K562 (cell line): ENCODE results near the gene NEK4. TPM values are rescaled to one million over a fixed set of nuclear protein-coding genes. Genes with fewer than 3 reads are reported as not detected.

ENCODE experiments used
- ATAC-seq: fragments of 200-7000 bp; cut with Tn5 transposase; 3 replicates; pipeline ENCODE4 v1.9.1; 2020; ENCODE audit warnings: moderate library complexity
- BruUV-seq: library from RNA; stranded (reverse); fragments of 400-500 nt; replicated peaks from 2 replicates; lab custom pipeline; 2021; lab: Mats Ljungman, UMichigan
- CTCF ChIA-PET: fragments of 300-600 bp; formaldehyde crosslinking; extraction: SDS; loops from one replicate; lab custom pipeline; 2021; ENCODE audit warnings: low intra/inter-chr PET ratio; lab: Yijun Ruan, JAX
- POLR2A ChIA-PET: fragments of 300-600, 350-650 bp; sonication (Branson Sonifier 250); formaldehyde crosslinking; extraction: SDS; loops from one replicate; lab custom pipeline; 2021; ENCODE audit warnings: antibody characterized with exemption, inconsistent platforms; lab: Yijun Ruan, JAX
- DNase-seq, 4 experiments: peaks; one replicate each; pipeline versions ENCODE4 v3.0.0 to v3.0.0-alpha.2; 2011 to 2018; ENCODE audit warnings: low spot score in 3 of 4, mixed read lengths in 3 of 4; ENCODE audit errors: extremely low read depth in 1 of 4
- FAIRE-seq: peaks from 2 replicates; lab custom pipeline; 2011; peaks lifted over from hg19 to GRCh38; lab: Jason Lieb, UNC
- H2AFZ ChIP-seq: 2 replicates; pipeline ENCODE4 v1.6.0; 2011; ENCODE audit warnings: low read depth, low read length, control low read depth, inconsistent platforms
- H3K27ac ChIP-seq: fragments of 200-600 bp; 3 replicates; pipeline ENCODE4 v1.8.0; 2011; ENCODE audit warnings: low read depth, mild to moderate bottlenecking, control low read depth, inconsistent platforms, low read length, moderate library complexity, mixed read lengths; ENCODE audit errors: extremely low read depth
- H3K27me3 ChIP-seq, 2 experiments: fragments of 300-600 bp in 1 of 2; 2 replicates in 1 of 2; 3 replicates in 1 of 2; pipeline versions ENCODE4 v1.6.0 to v1.8.0; 2011; ENCODE audit warnings: inconsistent platforms in 2 of 2, low read length in 2 of 2, mild to moderate bottlenecking in 1 of 2, mixed read lengths in 1 of 2, moderate library complexity in 1 of 2; ENCODE audit not compliant: control insufficient read depth in 2 of 2, insufficient read depth in 2 of 2
- H3K36me3 ChIP-seq: fragments of 300-600 bp; 3 replicates; pipeline ENCODE4 v1.8.0; 2011; ENCODE audit warnings: mild to moderate bottlenecking, low read length, inconsistent platforms; ENCODE audit not compliant: control insufficient read depth, insufficient read depth
- H3K4me1 ChIP-seq, 2 experiments: fragments of 200-600 bp in 1 of 2; replicated peaks in 1 of 2; 2 replicates in 1 of 2; 3 replicates in 1 of 2; pipeline versions ENCODE4 v1.5.1 to v1.8.0; 2011; ENCODE audit warnings: inconsistent platforms in 2 of 2, low read length in 2 of 2, mild to moderate bottlenecking in 1 of 2, mixed read lengths in 1 of 2, moderate library complexity in 1 of 2; ENCODE audit not compliant: control insufficient read depth in 2 of 2, insufficient read depth in 2 of 2
- H3K4me2 ChIP-seq: 2 replicates; pipeline ENCODE4 v1.6.1; 2011; ENCODE audit warnings: low read length, control low read depth, inconsistent platforms, mixed read lengths; ENCODE audit not compliant: insufficient read depth
- H3K4me3 ChIP-seq: fragments of 200-600 bp; sonication (generic), shearing (Covaris generic); 2 replicates; pipeline ENCODE4 v1.5.1; 2016; ENCODE audit warnings: control low read depth, inconsistent platforms
- H3K79me2 ChIP-seq: fragments of 200-600 bp; 3 replicates; pipeline ENCODE4 v1.8.0; 2011; ENCODE audit warnings: low read length, inconsistent platforms; ENCODE audit not compliant: control insufficient read depth, insufficient read depth
- H3K9ac ChIP-seq, 2 experiments: 2 replicates each; pipeline versions ENCODE4 v1.6.0 to v1.6.1; 2011; ENCODE audit warnings: low read depth in 2 of 2, low read length in 2 of 2, control low read depth in 1 of 2, inconsistent platforms in 1 of 2, mild to moderate bottlenecking in 1 of 2, mixed read lengths in 1 of 2; ENCODE audit not compliant: insufficient read depth in 1 of 2
- H3K9me1 ChIP-seq: one replicate; pipeline ENCODE4 v1.6.0; 2011; ENCODE audit warnings: inconsistent platforms, mild to moderate bottlenecking, low read length, moderate library complexity; ENCODE audit not compliant: control insufficient read depth, insufficient read depth
- H3K9me3 ChIP-seq: replicated peaks from 2 replicates; pipeline ENCODE4 v1.5.1; 2011; ENCODE audit warnings: low read depth, low read length, inconsistent platforms; ENCODE audit not compliant: control insufficient read depth, insufficient read depth
- H4K20me1 ChIP-seq: replicated peaks from 2 replicates; pipeline ENCODE4 v1.6.1; 2011; ENCODE audit warnings: low read length, inconsistent platforms, mixed read lengths; ENCODE audit not compliant: control insufficient read depth, insufficient read depth
- ARHGAP35 ChIP-seq: fragments of 450-650 bp; IDR thresholded peaks from 2 replicates; pipeline ENCODE4 v1.6.1; 2018; ENCODE audit not compliant: partially characterized antibody
- CCAR2 ChIP-seq: fragments of 200-400 bp; formaldehyde crosslinking; IDR thresholded peaks from 2 replicates; pipeline ENCODE4 v1.6.1; 2017; ENCODE audit warnings: mild to moderate bottlenecking, low read depth, low read length
- CHCHD3 ChIP-seq: fragments of 250-450 bp; sonication (Bioruptor Pico); IDR thresholded peaks from 2 replicates; pipeline ENCODE4 v2.1.2; 2022; ENCODE audit warnings: mild to moderate bottlenecking
- DDX20 ChIP-seq: fragments of 450-650 bp; IDR thresholded peaks from 2 replicates; pipeline ENCODE4 v1.6.1; 2016; ENCODE audit warnings: missing genetic modification characterization, low read depth, mild to moderate bottlenecking, missing compliant biosample characterization, moderate library complexity
- HCFC1 ChIP-seq: IDR thresholded peaks from 2 replicates; pipeline ENCODE4 v1.6.1; 2012; ENCODE audit warnings: low read depth, low read length, improper control_type of control experiment
- KLF10 ChIP-seq: fragments of 250-450 bp; sonication (Bioruptor Pico); IDR thresholded peaks from 2 replicates; pipeline ENCODE4 v1.6.1; 2021; ENCODE audit warnings: matching md5 sums
- KLF6 ChIP-seq: fragments of 250-450 bp; sonication (Bioruptor Pico); IDR thresholded peaks from 2 replicates; pipeline ENCODE4 v1.4.0; 2020; ENCODE audit warnings: mild to moderate bottlenecking, moderate library complexity, borderline replicate concordance
- MBD2 ChIP-seq: sonication (generic); IDR thresholded peaks from 2 replicates; pipeline ENCODE4 v1.6.1; 2016; ENCODE audit warnings: low read depth, borderline replicate concordance
- NCOA4 ChIP-seq: fragments of 450-650 bp; IDR thresholded peaks from 2 replicates; pipeline ENCODE4 v1.6.1; 2018; ENCODE audit warnings: mild to moderate bottlenecking; ENCODE audit not compliant: partially characterized antibody
- PRMT5 ChIP-seq: sonication (generic); formaldehyde crosslinking; IDR thresholded peaks from 2 replicates; pipeline ENCODE4 v1.5.0; 2020; ENCODE audit warnings: missing genetic modification reagents
- SMAD4 ChIP-seq: fragments of 250-450 bp; sonication (Bioruptor Pico); conservative IDR thresholded peaks from 2 replicates; pipeline ENCODE4 v1.8.0; 2021; ENCODE audit warnings: inconsistent platforms, mild to moderate bottlenecking, moderate library complexity
- STAG1 ChIP-seq: sonication (generic); formaldehyde crosslinking; IDR thresholded peaks from 2 replicates; pipeline ENCODE4 v1.5.0; 2020; ENCODE audit warnings: missing genetic modification reagents, borderline replicate concordance
- TEAD4 ChIP-seq, 2 experiments: sonication (generic) in 1 of 2; formaldehyde crosslinking in 1 of 2; IDR thresholded peaks; 2 replicates each; pipeline versions ENCODE4 v1.6.1 to v1.8.0; 2012 to 2022; ENCODE audit warnings: borderline replicate concordance in 1 of 2, inconsistent platforms in 1 of 2, low read length in 1 of 2, mild to moderate bottlenecking in 1 of 2, missing genetic modification reagents in 1 of 2
- YY1 ChIP-seq, 3 experiments: IDR thresholded peaks; 2 replicates each; pipeline ENCODE4 v1.6.1; 2011; ENCODE audit warnings: low read length in 2 of 3, mild to moderate bottlenecking in 2 of 3, moderate library complexity in 2 of 3, borderline replicate concordance in 1 of 3, control low read depth in 1 of 3, low read depth in 1 of 3; ENCODE audit not compliant: insufficient read depth in 3 of 3, insufficient replicate concordance in 2 of 3, control insufficient read depth in 1 of 3, insufficient read length in 1 of 3; ENCODE audit errors: extremely low read depth in 1 of 3
- ZKSCAN3 ChIP-seq: fragments of 250-450 bp; sonication (Bioruptor Pico); IDR thresholded peaks from 2 replicates; pipeline ENCODE4 v1.4.0; 2020
- ZNF174 ChIP-seq: fragments of 250-450 bp; sonication (Bioruptor Pico); IDR thresholded peaks from 2 replicates; pipeline ENCODE4 v1.4.0; 2020; ENCODE audit warnings: mild to moderate bottlenecking
- ZNF717 ChIP-seq: fragments of 250-450 bp; sonication (Bioruptor Pico); IDR thresholded peaks from 2 replicates; pipeline ENCODE4 v1.5.0; 2021
- WGBS: fragments of 100-300 bp; shearing (Covaris generic); methylation state at CpG from one replicate; pipeline ENCODE4 v1.1.6; 2016; ENCODE audit warnings: low coverage, mixed read lengths; ENCODE audit not compliant: insufficient coverage; ENCODE audit errors: missing lambda C conversion rate; 5-methylcytosine and 5-hydroxymethylcytosine counted together
- in situ Hi-C: fragments of 300-500 bp; cut with MboI; formaldehyde crosslinking; loops from 4 replicates; pipeline ENCODE4 v1.15.0; 2018; ENCODE audit warnings: inconsistent platforms, mixed read lengths
- intact Hi-C: fragments of 100-400 bp; cut with micrococcal nuclease; formaldehyde crosslinking; loops from 2 replicates; pipeline ENCODE4 v1.14.2; 2022
- polyA plus RNA-seq, 8 experiments: library from polyadenylated mRNA; depleted of rRNA in 4 of 8; stranded (reverse) in 5 of 8; unstranded in 3 of 8; fragments of >200 nt; fragmentation: Nextera tagmentation in 2 of 8; fragmentation: Illumina TruSeq in 1 of 8; extraction: Ambion mirVana in 2 of 8; extraction: Trizol in 1 of 8; gene quantifications; 2 replicates each; pipeline versions ENCODE4 v1.2.1 to v1.2.3, GENCODE V29; 2011 to 2014; ENCODE audit warnings: inconsistent platforms in 1 of 8, missing spikeins in 1 of 8
- total RNA-seq, 7 experiments: library from RNA; depleted of rRNA in 6 of 7; stranded (reverse); fragments of >200 nt in 6 of 7; fragmentation: Illumina TruSeq in 2 of 7; extraction: Trizol in 2 of 7; gene quantifications; 2 replicates each; pipeline versions ENCODE4 v1.2.1 to v1.2.3, GENCODE V29; 2011 to 2021; ENCODE audit warnings: low replicate concordance in 1 of 7

NEK4 gene
- total and polyA plus RNA-seq, 9 of the 15 experiments (the other 6 are each of a cell fraction or from before 2014, with no cell fraction given), result 5.8 to 23.1 (median 16.6) TPM

GRCh38 chr3:52791366-52791765, 20.6 kb upstream of the NEK4 start:
- POLR2A ChIA-PET, result interaction anchor here (1.9 kb wide), 1 partner anchor 20 kb away, joined by 7 read pairs; the partner anchor contains the start of gene NEK4

More at GRCh38 chr3:52791366-52791765, 20.6 kb upstream of the NEK4 start:
- CTCF ChIA-PET, result no interaction called here
- Histone ChIP-seq H3K4me3 (no peak overlapping the region), H3K27me3 (peaks cover 0 to 19% of the 10 kb centered on the region in 2 experiments; a peak in 2 of 5 replicates), H3K9me3 (no peaks in the 10 kb centered on the region), H3K4me1 (peaks cover 0 to 11% of the 10 kb centered on the region in 2 experiments; a peak in 2 of 5 replicates), H3K9me1 (no peaks in the 10 kb centered on the region), H3K27ac (no peak overlapping the region), H3K79me2 (no peaks in the 10 kb centered on the region), H3K4me2 (no peak overlapping the region), H3K9ac (no peak overlapping the region), H3K36me3 (no peaks in the 10 kb centered on the region), H4K20me1 (no peaks in the 10 kb centered on the region), H2AFZ (no peak overlapping the region)
- 22% methylated on average over 10 of the region's 12 CpGs for WGBS
- FAIRE-seq (no peak), ATAC-seq (no peak), DNase-seq (no peak)
- intact Hi-C loops (no loop called here), in situ Hi-C loops (no loop called here)
- TF ChIP-seq SMAD4 (no peak), CHCHD3 (CRISPR knock-in tag) (no peak), KLF6 (CRISPR knock-in tag) (no peak), NCOA4 (no peak), DDX20 (tag) (no peak), HCFC1 (no peak), KLF10 (CRISPR knock-in tag) (no peak), ZKSCAN3 (no peak), CCAR2 (no peak), ARHGAP35 (no peak), PRMT5 (no peak), ZNF174 (CRISPR knock-in tag) (no peak), YY1 (IDR thresholded peaks at IDR 0.05; ENCODE audit: borderline replicate concordance in 1 of 3, control insufficient read depth in 1 of 3, extremely low read depth in 1 of 3, insufficient read depth in 3 of 3, insufficient read length in 1 of 3, insufficient replicate concordance in 2 of 3, low read depth in 1 of 3, low read length in 2 of 3) (no peak), MBD2 (no peak), TEAD4 (IDR thresholded peaks at IDR 0.05; ENCODE audit: low read length) (no peak), TEAD4 (CRISPR knock-in tag; IDR thresholded peaks at IDR 0.05; ENCODE audit: borderline replicate concordance) (no peak), ZNF717 (CRISPR knock-in tag) (no peak), STAG1 (CRISPR knock-in tag) (no peak)
- no TSS peak for BruUV-seq
